ENCODE measurements around the gene FTO.
A peak's percentile ranks its signal among the peaks of the same experiment; 100 is the strongest.

Gene FTO

DNA sequence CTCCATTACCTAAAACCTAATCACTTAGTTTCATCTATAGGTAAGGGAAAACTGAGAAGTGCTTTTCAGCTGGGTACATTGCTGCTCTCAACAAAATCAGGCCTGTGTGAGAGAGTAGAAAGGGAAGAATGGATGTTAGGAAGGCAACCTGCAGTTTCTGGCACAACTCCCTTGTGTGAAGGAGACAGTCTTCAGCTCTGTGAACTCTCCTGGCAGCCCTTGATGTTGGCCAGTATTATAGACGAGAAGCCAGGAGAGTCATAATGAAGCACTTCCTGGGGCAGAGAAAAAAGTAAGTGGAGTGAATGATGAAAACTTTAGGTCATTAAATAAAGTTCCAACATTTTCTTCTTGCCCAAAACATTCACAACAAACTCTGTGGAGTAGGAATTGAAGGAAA is 322.5 kb downstream of the FTO start:
- DNase-seq, result no peak

DNA sequence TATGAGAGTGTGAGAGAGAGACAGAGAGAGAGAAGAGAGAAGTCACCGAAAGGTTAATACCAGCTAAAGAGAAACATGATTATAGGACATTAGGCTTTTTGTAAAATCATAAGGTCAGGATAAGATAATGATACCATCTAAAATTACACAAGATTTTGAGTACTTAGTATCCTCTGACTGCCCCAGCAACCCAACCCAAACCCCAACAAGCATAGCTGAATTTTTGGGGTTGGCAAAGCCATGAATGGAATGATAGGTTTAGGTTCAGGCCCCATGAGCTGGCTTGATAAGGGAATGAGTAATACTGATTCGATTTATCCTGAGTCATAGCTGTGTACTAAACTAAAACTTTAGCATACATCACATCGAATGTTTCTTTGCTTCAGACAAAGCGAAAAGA is 323.1 kb downstream of the FTO start:
- DNase-seq, result peak; percentile 68

DNA sequence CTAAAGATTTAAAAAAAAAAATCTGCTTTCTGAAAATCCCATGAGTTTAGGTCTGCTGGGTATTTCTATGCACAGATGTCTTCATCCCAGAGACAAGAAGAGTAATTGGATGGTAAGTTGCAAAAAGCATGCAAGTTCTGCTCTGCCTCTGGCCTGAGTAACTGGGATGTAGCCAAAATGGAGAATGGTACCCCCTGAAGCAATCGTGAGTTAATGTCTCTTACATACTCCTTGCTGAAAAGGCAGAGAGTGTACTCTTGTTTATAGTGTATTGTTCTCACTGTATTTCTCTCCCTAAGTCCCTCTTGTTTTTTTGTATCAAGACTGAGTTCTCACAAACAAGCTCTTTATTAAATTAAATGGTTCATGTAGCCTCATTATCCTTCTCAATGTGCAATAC is 323.6 kb downstream of the FTO start:
- no peak for DNase-seq

DNA sequence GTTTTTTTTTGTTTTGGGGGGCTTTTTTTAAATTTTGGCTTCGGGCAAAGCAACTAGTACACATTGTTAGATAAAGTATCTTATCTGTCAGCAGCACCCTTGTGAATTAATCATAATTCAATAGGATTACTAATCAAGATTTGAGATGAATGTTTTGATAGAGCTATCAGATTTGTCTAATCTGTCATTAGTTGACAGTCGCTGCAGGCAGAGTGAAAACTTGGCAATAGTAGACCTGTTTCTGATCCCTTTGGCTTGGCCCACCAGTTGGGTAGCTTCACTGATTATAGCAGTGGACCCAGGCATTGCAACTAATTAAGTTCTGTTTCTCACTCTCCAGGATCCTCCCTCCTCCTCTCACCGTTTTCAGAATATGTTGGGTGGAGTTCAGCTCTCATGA is 324.0 kb downstream of the FTO start:
- no peak for DNase-seq

DNA sequence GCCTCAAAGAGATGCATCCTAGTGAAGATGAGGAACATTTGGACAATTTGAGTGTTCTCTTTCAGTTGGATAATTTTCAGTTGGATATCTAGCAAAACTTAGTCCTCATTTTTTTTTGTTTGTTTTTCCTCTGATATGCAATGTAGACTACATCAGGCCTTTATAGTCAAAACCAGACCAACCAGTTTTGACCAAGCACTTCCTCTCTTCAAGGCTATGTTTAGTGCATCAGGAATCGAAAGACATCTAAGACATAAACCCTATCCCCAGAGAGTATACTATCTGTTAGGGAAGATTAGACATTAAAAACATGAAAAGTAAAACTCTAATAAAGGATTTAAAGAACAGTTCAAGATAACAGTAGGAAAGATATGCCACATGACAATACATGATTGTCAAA is 326.5 kb downstream of the FTO start:
- no peak for DNase-seq

DNA sequence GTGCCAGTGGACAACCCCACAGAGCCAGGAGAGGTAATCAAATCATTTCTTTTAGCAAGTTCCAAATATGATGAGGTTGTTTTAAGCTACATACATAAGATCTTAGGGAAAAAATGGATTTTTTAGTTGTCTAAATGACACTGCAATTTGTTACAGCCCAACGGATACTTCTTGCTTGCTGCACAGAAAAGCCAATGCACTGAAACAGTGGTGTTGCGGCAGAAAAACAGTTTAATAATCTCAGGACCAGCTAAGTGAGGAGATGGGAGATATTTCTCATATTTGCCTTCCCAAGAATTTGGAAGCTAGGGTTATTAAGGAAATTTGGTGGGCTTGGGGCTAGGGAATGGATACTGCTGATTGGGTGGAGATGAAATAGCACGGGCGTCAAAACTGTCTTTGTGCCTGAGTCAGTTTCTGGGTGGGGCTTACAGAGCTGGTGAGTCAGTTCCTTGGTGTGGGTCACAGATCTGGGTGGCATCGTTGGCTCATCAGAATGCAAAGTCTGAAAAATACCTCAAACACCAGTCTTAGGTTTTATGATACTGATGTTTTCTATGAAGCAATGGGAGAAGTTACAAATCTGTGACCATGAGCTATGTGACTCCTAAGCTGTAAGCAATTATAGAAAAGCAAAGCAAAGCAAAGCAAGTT is 327.3 kb downstream of the FTO start:
- DNase-seq, result peak; percentile 9

DNA sequence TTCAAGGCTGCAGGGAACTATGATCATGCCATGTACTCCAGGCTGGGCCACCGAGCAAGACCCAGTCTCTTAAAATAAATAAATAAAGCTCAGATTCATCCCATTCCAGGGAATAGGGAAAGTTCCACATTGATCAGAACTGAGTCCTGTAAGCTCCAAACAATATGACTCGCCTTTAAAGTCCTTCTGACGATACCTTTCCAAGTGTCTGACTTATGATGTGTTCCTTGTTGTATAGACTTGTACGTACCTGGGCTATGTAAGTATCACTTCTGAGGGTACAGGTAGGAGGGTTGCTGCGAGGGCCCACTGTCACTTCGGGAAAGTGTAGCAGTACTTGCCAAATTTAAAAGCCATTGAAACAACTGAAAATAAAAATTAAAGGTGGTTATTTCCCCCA is 329.8 kb downstream of the FTO start:
- DNase-seq, result no peak

DNA sequence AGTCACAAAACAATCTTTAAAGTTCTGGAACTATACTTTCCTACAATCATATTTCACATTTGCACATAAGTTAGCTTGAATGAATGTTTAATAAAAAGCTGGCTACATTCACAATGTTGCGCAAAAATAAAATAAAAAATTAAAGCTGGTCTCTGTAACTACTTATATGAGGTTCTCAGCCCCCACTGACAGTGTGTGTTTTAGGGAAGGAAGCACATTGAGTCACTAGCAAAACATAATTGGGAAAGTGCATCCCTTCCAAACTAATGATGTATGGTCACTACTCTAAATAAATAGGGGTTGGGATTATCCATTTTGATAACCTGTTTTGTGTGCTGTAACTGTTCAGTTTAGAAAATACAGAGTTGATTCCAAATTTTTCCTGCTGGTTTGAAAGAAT is 330.7 kb downstream of the FTO start:
- DNase-seq, result peak; percentile 13

DNA sequence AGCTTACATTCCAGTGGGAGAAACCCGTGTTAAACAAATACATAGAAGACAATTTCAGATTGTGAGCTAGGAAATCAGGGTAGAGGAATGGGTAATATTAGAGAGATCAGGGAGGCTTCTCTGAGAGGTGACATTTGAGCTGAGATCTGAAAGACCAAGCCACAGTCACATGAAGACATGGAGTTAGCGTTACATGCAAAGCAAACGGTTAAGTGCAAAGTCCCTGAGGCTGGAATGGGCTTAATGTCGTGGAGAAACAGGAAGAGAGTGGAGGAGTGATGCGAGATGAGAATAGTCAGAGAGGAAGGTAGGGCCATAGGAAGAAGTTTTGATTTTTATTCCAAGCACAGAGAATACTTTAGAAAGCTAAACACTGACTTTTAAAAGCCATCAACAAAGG is 336.5 kb downstream of the FTO start:
- DNase-seq, result no peak

DNA sequence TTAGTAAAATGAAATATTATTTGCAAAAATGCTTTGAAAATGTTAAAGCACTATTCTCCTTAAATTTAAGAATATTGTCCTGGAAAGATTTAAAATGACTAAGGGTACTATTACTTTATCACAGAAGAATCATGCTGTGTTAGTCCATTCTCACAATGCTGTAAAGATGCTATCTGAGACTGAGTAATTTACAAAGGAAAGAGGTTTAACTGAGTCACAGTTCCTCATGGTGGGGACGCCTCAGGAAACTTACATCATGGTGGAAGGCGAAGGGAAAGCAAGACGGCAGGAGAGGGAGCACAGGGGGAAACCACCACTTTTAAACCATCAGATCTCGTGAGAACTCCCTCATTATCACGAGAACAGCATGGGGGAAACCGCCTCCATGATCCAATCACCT is 337.0 kb downstream of the FTO start:
- DNase-seq, result no peak

DNA sequence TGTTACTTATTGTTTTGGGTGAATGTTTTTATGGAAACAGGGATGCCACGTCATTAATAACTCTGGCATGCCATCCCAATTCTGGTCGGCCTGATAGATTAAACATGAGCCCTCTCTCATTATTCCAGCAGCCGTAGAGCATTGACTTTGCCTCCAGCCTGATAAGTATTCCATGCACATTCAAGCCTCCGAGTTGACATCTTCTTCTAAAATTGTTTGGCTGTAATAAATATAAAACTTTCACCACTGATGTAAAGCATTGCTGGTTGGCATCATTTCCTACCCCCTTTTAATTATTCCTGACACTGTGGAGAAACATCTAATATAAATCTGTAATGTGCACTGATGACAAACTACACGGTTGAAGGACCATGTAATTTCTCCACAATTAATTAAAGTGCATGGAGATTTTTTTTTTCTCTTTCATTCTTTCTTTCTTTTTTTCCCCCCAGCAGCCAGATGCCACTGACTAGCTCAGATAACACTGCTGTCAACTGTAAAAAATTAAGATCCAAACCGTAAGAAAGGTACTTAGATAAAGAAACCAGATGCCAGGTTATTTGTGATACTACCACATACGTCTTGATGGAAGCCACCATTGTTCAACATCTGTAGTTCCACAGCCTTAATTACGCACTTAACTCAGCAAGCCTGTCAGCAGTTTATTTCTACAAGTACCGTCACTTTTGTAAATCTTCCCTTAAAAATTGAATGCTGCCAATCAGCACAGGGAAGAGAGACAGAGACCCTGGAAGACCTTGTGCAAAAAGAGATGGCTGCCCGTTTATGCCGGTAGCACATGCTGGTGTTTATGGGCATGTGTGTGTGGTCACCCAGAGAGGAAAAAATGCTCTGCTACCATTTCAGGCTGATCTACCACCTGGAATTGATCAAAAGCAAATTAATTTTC is 344.9 kb downstream of the FTO start:
- no peak for DNase-seq

DNA sequence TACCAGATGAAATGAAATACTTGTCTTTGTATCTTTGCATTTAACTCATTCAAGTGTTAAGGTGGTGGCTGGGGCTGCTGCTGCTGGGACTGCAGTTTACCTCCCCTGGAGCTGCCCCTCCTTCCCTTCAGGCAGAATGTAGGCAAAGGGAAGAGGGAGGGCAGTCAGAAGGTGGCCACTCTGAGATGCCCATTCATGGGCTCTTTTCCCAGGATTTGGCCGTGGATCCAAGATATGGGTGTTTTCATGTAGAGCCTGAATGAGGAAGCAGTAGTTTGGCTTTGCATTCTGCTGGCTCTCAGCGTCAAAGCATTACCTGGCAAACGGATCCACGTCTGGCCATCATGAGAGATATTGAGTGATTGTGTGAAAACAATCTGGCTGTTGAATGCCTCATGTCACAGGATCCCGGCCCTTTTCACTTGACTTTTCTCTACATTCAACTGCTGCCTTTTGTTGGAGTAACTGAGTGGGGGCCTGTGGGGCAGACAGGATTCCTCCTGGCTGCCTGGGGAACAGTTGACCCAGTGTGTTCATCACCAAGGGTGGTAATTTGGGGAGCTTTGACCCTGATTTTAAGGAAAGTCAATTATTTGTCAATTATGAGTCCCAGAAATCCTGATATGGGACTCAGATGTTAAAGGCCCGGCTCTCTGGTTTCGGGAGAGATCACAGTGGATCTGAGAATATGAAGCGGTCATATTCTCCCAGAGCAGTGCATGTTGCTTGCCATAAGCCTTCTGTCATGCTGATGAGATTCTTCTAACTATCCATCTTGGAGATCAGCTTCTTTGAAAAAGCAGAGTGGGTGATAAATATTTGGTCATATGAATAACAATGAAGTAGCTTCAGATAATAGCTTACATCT is 345.9 kb downstream of the FTO start:
- DNase-seq, result no peak

DNA sequence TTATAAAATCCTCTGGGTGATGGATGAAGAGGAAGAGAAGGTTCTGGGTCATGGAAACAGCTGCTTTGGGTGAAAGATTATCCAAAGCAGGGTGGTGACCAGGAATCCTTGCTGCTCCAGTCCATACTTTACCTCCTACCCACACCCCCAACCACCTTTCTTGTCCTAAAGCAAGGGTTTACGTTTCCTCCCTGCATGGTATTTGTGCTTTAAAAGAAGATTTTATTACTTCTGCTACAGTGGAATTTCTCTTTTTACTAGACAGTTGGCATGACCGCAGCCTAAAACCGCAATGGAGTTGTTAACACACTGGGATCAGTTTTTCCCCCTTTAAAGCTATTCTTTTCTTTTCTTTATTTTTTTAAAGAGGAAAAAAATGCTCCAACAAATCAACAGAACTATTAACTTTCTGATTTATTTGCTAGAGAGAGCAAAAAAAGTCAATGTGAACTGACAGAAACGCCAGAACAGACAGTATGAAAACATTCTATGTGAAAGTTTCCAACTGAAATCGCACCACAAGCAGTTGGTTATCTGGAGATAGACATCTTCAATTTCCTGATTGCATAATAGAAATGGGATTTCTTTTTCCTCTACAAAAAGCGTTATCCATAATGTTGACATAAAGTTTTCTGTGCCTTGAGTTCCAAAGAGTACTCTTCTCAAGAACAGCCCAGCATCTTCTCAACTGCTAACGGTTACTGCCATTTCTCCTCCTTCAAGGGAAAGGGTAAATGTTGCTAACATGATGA is 346.7 kb downstream of the FTO start:
- DNase-seq, result peak; percentile 26

DNA sequence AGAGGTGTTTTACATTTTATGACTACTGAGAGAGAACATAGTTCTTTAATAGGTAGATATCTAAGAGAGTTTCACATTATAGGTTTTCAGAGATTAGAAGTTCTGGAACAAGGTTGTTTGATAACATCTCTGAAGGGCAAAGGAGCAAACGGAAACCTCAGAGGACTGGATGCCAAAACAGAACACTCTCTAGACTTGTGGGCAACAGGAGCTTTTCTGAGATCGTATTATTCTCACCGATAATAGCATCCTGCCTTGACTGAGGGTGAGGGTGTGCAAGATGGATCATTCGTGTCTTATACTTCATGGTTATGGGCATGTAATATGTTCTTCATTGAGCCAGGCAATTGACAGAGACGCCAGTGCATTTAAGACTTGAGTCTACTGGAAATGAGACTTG is 347.9 kb downstream of the FTO start:
- no peak for DNase-seq

DNA sequence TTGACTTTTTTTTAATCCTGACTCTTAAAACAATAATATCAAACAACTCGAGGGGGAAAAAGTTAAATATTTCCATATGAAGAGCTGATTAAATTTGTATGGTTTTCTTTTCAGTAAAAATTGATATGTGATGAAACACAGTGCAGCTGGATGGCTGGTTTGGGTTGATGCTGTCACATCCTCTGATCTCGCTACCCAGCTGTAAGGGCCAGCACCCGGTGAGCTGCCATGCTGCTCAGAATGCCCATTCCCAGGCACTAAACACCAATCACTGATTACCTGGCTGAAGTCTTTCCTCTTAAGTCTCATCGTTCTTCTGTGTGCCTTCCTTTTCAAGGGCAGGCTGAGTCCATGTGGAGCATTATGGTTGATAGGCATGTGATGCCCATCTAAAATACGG is 348.3 kb downstream of the FTO start:
- no peak for DNase-seq

DNA sequence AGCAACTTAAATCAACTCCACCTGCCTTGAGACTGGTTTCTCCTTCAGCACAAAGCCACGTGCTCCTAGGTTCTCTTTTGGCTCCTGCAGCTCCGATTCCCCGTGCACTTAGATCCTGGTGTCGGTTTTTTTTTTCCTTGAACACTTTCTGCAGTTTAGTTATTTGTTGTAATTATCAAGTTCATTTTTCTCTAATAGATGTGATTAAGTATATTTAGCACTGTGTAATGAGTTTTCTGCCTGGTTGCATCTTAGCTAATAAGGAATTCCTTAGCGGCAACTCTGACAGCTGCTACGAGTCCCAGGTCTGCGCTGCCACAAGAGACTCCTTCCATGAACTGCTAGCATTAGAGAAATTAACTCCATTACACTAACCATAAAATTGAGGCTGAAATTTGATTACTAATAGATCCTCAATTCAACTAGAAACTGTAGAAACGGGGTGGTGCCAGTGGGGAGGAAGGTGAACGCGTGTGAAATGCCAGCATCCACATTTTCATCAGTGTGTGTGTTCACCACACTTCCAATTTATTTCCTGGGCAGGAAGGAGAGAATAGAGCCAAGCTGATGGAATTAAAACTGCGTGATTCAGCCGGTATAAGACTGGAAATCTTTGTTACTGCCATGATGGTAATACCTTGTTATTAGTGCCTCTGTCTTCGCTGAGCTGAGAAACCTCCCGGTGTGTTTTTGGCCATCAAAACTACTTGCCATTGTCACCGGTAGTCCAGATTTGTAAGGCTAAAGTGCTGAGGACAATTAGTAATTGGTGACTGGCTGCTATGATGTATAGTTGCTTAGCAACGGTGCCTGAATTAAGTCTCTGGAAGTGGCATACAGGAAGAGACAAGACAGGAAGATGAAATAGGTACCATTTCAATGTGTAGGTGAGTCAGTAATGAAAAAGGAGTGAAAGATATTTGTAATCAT is 350.2 kb downstream of the FTO start:
- no peak for DNase-seq

DNA sequence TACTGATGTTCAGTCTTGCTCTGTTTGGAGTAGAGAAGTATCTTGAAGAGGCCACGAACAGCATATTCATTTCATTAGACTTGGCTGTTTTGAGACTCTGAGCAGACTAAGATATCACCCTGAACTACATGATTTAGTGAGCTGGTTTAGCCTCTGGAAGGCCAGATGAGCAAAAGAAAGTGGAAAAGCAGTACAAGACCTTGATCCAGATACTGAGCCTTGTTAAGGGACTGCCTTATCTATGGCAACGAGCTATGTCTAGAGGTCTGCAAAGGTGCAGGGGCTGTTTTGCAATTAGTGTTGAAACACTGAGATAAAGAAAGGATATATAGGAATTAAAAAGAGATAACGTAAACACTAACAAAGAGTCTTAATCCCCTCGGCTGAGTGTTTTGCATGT is 351.2 kb downstream of the FTO start:
- no peak for DNase-seq

DNA sequence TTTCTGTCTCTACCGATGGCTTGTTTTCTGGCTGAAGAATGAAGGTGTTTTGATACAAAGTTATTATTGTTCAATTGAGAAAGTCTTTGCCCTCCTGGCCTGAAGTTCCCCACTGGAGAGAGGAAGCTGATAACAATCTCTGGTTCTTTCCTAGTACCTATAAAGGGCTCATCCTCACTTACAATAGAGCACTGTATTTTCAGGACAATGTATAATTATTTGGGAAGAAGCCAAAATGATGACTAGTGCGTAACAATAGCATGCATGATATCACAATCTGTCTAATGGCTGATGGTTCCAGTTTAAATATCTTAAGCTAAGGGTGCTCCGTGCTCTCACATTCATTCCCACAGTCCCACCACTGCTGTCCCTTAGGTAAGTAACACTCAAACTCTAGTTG is 351.9 kb downstream of the FTO start:
- DNase-seq, result no peak

DNA sequence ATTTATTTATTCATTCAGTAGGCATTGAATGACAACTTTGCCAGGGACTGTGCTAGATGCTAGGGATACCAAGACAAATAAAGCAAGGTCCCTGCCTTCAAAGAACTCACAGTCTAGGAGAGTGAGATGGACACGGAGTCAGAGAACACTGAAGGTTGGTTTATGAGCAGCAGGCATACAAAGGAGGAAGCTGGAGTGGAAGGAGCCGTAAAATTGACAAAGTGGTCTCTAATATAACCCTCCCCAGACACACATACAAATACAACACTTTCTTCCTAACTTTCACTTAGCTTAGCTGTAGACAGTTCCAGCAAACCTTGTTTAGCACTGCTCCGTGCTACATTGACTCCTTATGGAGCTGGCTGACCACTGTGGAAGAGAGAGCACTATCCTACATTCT is 353.0 kb downstream of the FTO start:
- no peak for DNase-seq

DNA sequence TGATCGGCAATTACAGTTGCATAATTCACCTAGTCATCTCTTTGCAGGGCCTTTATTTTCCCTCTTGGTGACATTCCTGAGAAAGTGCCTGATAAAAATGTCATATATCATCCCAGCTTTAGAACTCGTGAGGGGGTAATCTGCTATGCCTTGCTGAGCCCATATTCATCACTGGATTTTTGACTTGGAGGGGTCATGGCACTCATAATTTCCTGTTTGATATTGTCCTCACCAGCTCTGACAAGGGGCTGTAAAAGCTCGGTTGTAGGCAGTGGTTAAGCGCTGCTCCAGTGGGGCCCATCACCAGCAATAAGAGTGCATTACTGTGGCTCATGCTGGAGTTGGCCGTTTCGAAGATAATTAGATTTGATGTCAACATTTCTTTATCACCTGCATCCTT is 355.4 kb downstream of the FTO start:
- no peak for DNase-seq

Data from fibroblast of skin of scalp (primary cell).